ENCODE measurements around the gene ANO6. TPM values are rescaled to one million over a fixed set of nuclear protein-coding genes. Genes with fewer than 3 reads are reported as not detected.
A peak's percentile ranks its signal among the peaks of the same experiment; 100 is the strongest.

ANO6 gene
- total RNA-seq, 1 donor from 2014 or later: 46.2 TPM

DNA sequence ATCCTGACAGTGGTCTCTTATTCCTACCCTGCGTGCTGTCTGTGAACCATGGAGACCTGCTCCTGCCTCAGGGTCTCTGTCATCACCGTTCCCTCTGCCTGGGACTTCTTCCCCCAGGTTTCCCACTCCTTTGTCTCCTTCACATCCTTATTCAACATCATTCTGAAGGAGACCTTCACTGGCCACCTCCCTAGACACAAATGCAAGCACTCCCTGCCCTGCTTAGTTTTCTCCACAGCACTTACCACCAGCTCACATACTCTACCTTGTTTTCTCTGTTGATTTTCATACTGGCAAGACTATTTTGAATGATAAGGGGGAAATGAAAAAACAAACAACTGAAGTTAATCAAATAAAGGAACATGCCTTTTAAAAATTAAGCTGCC, 192.8 kb downstream of the ANO6 start:
- Histone ChIP-seq H3K4me1 (peaks cover 36% of the 10 kb centered on the region), H3K4me3 (no peak overlapping the region), H3K27me3 (ENCODE audit: low read depth) (no peaks in the 10 kb centered on the region), H3K27ac (replicated peaks) (peak overlapping the region; percentile 11), H3K9me3 (replicated peaks) (no peaks in the 10 kb centered on the region), H3K36me3 (peaks cover 77% of the 10 kb centered on the region)
- TF ChIP-seq, protein P1, sequence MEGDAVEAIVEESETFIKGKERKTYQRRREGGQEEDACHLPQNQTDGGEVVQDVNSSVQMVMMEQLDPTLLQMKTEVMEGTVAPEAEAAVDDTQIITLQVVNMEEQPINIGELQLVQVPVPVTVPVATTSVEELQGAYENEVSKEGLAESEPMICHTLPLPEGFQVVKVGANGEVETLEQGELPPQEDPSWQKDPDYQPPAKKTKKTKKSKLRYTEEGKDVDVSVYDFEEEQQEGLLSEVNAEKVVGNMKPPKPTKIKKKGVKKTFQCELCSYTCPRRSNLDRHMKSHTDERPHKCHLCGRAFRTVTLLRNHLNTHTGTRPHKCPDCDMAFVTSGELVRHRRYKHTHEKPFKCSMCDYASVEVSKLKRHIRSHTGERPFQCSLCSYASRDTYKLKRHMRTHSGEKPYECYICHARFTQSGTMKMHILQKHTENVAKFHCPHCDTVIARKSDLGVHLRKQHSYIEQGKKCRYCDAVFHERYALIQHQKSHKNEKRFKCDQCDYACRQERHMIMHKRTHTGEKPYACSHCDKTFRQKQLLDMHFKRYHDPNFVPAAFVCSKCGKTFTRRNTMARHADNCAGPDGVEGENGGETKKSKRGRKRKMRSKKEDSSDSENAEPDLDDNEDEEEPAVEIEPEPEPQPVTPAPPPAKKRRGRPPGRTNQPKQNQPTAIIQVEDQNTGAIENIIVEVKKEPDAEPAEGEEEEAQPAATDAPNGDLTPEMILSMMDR (IDR thresholded peaks at IDR 0.05; ENCODE audit: borderline replicate concordance): no peak
- intact Hi-C loops (cut with micrococcal nuclease): no loop called here
- no peak for DNase-seq

DNA sequence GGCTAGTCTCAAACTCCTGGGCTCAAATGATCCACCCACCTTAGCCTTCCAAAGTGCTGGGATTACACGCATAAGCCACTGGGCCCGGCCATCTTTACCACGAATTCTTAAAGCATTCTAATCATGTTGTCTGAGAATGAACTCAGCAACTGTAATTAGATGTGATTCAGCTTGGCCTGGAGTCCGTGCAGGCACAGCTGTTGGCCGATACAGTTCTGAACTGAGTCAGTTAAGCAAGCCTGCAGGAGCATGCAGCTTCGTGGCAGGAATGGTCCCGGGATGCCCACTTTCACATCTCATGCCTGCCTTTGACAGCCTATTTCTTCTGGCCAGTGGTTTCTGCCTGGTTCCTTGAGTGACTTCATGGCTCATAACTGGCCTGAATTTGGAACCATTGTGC, 194.1 kb downstream of the ANO6 start:
- Histone ChIP-seq H3K27me3 (ENCODE audit: low read depth) (no peaks in the 10 kb centered on the region), H3K36me3 (peaks cover 68% of the 10 kb centered on the region), H3K27ac (replicated peaks) (peak overlapping the region; percentile 12), H3K4me3 (no peak overlapping the region), H3K4me1 (peaks cover 28% of the 10 kb centered on the region), H3K9me3 (replicated peaks) (no peaks in the 10 kb centered on the region)
- DNase-seq: no peak
- intact Hi-C loops (cut with micrococcal nuclease): no loop called here
- TF ChIP-seq, protein P1 (IDR thresholded peaks at IDR 0.05; ENCODE audit: borderline replicate concordance): no peak

DNA sequence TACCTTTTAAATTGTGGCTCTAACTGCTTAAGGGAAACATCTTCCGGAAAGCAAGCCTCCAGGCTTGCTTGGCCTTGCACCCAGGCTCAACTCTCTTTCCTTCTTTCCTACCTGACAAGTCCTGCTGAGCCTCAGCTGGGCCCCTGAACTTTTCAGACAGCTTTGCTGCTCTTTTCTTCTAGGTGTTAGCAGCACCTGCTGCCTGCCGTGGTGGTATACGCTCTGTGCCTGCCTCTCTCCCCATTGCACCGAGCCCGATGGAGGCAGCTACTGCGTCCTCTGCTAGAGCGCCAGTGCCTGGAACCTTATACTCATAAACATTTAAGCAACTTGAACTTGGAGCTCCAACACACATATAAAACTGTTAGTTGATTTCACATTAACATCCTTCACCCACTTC, 195.7 kb downstream of the ANO6 start:
- H3K27ac ChIP-seq (replicated peaks): no peak overlapping the region
- no peaks in the 10 kb centered on the region for H3K27me3 ChIP-seq (ENCODE audit: low read depth)
- no peak for DNase-seq
- intact Hi-C loops (cut with micrococcal nuclease): no loop called here
- H3K9me3 ChIP-seq (replicated peaks): no peaks in the 10 kb centered on the region
- TF ChIP-seq, protein P1 (IDR thresholded peaks at IDR 0.05; ENCODE audit: borderline replicate concordance): no peak
- H3K36me3 ChIP-seq: peaks cover 70% of the 10 kb centered on the region
- peaks cover 39% of the 10 kb centered on the region for H3K4me1 ChIP-seq
- H3K4me3 ChIP-seq: no peak overlapping the region

DNA sequence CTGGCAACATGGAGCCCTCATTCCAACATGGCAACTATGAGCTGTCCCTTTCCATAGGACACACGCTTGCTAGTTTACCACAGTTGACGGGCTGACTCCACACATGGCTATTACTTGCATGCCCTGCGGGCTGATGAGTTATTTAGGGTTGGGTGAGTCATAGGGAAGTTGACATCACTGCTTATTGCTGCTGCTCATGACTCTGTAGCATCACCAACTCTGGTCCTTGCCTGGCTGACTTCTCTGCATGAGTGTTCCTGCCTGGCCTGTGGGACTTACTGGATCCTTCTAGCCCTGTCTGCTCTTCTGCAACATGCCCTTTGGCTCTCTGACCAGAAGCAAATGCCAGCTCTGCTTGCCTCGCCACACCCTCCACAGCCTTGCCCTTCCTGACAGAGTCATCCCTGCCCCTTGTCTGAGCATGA, 199.5 kb downstream of the ANO6 start:
- TF ChIP-seq, protein P1 (IDR thresholded peaks at IDR 0.05; ENCODE audit: borderline replicate concordance): no peak
- intact Hi-C loops (cut with micrococcal nuclease): no loop called here
- H3K9me3 ChIP-seq (replicated peaks): no peaks in the 10 kb centered on the region
- no peak overlapping the region for H3K4me3 ChIP-seq
- peak overlapping the region; percentile 54 for H3K27ac ChIP-seq (replicated peaks)
- H3K4me1 ChIP-seq: peaks cover 11% of the 10 kb centered on the region
- DNase-seq: peak; percentile 34
- H3K27me3 ChIP-seq (ENCODE audit: low read depth): no peaks in the 10 kb centered on the region
- H3K36me3 ChIP-seq: peaks cover 82% of the 10 kb centered on the region

DNA sequence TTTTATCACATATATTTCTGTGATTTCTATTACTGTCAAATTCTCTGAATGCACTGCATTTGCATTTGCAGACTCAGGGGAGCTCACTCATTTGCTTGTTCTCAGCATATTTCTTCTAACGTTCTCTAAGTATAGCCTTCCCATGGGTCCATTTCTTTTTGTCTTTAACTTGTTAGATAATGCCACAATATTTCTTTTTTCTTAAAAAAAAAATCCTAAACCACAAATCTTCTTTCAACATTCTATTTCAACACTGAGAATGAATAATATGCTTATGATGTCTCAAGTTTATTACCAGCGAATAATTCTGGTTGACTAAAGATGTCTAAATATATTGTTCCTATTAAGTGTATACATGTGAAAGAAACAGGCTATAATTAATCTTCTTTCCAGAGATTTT, 200.2 kb downstream of the ANO6 start:
- intact Hi-C loops (cut with micrococcal nuclease): no loop called here
- no peaks in the 10 kb centered on the region for H3K9me3 ChIP-seq (replicated peaks)
- H3K27ac ChIP-seq (replicated peaks): peak overlapping the region; percentile 54
- no peak overlapping the region for H3K4me3 ChIP-seq
- H3K36me3 ChIP-seq: peaks cover 81% of the 10 kb centered on the region
- no peaks in the 10 kb centered on the region for H3K27me3 ChIP-seq (ENCODE audit: low read depth)
- TF ChIP-seq, protein P1 (IDR thresholded peaks at IDR 0.05; ENCODE audit: borderline replicate concordance): no peak
- no peak for DNase-seq
- peaks cover 11% of the 10 kb centered on the region for H3K4me1 ChIP-seq

DNA sequence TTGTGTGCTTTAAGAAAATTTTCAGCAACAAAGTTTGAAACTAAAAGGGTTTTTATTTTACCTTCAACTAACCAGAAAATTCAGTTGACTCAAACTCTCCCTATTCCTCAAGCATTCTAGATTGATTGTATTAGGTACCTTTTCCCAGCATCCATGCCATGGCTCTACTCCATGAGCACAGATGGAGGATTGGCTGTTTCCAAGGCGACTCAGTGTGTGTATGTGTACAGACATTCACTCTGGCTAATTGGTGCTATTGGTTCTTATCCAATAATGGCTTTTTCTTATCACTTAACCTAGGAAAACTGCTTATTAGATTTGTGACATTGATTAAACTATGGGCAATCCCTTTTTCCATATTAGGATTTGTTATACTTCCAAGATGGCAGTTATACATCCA, 202.6 kb downstream of the ANO6 start:
- Histone ChIP-seq H3K4me3 (no peak overlapping the region), H3K36me3 (peaks cover 81% of the 10 kb centered on the region), H3K9me3 (replicated peaks) (no peaks in the 10 kb centered on the region), H3K27ac (replicated peaks) (no peak overlapping the region), H3K27me3 (ENCODE audit: low read depth) (no peaks in the 10 kb centered on the region), H3K4me1 (peaks cover 11% of the 10 kb centered on the region)
- intact Hi-C loops (cut with micrococcal nuclease): no loop called here
- TF ChIP-seq, protein P1 (IDR thresholded peaks at IDR 0.05; ENCODE audit: borderline replicate concordance): no peak
- no peak for DNase-seq

All from left ventricle myocardium inferior (tissue), 1 donor.